ENCODE data around the gene PAK1.
A peak's percentile ranks its signal among the peaks of the same experiment; 100 is the strongest.

PAK1 gene

GRCh38 chr11:77435972-77436371, 37.9 kb downstream of the PAK1 start:
- no peak for DNase-seq

DNA sequence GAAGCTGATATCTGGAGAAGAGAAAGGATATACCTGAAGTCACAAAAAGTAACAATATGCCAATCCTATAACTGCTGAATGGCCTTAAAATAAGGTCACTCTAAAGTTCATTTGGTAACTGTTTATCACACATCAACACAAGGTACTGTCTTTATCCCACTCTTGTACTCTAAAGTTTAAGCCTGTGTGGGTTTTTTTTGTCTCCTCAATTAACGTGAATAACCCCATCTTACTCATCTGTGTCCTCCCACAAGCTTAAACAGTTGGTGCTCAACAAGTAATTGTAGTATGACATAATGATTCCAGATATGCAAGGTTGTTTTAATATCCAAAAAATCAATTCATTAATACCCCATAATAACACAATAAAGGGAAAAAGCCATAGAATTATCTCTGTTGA, 42.1 kb downstream of the PAK1 start:
- DNase-seq, result no peak

DNA sequence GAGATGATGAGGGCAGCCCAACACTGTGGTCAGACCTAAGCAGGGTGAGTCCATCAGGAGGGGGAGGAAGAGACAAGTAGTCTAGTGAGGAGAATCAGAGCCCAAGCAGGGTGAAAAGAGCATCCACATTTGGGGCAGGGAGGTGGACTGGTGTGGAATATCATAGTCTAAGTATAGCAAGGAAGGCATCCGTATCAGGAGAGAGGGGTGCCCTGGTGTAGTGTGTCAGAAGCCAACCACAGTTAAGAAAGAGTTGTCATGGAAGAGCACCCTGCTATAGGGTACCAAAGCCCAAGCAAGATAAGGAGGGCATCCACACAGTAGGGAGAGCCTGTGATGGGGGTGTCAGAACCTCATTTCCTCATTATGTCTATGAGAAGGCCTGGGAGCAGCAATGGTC, 45.3 kb downstream of the PAK1 start:
- no peak for DNase-seq

- DNase-seq, result no peak
Measured at GRCh38 chr11:77425346-77425745, 48.5 kb downstream of the PAK1 start.

DNA sequence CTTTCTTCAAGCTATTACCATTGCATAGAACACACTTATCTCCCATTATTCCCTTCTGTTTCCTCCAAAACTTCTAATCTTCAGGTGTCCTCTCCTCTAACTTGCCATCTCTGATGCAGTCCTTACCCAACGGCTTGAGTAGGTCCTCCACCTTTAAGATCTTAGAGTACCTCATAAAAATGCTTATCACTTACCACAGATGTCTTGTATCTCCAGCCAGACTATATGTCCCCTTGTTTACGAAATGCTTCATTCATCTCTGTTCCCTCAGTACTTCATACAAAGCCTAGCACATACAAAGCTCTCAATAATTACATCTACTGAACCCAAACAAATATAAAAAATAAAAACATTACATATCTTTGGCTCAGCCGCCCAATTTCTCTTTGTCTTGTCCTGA, 49.2 kb downstream of the PAK1 start:
- DNase-seq, result no peak

- DNase-seq, result no peak
Measured at GRCh38 chr11:77423624-77424023, 50.3 kb downstream of the PAK1 start.

DNA sequence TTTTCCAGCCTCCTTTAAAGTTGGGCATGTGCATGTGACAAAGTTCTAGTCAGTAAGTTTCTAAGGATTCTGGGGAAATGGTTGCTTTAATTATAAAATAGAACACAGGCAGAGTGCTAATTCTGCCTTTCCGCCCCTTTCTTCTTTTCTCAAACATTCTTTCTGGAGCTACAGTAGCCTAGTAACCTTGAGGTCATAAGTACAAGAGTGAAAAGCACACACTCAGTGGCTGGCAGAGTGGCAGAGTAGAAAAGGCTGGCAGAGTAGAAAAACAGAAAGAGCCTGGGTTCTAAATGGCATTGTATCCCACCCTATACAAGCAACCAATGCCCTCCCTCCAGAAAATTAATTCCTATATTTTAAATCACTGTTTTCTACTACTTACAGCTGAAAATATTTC, 51.2 kb downstream of the PAK1 start:
- DNase-seq, result no peak

GRCh38 chr11:77421041-77421723, 52.7 kb downstream of the PAK1 start:
- no peak for DNase-seq

- DNase-seq, result no peak
Measured at GRCh38 chr11:77418971-77419597, 54.8 kb downstream of the PAK1 start.

DNA sequence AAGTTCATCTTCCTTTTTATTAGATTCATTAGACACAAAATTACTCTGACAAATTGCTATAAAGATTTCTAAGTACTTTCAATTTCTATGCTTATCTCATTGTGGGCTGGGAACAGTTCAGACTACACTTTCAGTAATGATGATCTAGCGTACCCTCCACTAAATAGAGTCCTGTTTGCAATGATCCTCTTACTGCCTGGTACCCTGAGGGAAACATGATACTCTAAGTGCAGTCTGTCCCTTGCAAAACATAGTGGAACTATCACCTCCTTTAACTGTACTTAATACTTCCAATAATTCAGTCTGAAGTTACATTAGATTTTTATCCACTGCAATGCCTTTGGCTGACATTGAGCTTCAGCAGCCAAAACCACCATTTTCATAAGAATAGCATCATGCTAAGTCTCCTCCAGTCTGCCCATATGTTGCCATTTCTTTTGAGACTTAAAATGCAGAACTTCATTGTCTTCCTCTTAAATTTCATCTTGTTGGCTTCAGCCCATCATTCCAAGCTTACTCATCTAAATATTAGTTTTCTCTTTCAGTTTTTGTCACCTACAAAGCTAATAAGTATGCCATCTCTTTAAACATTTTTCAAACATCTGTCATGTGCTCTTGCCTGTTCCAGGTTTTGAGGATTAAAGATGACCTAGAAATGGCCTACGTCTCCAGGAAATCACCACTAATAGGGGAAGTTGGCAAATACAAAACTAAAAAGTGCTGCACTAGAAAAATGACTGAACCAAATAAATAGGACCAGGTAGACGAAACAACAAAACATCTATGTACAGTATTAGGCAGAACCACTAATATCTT, 55.5 kb downstream of the PAK1 start:
- DNase-seq, result no peak

DNA sequence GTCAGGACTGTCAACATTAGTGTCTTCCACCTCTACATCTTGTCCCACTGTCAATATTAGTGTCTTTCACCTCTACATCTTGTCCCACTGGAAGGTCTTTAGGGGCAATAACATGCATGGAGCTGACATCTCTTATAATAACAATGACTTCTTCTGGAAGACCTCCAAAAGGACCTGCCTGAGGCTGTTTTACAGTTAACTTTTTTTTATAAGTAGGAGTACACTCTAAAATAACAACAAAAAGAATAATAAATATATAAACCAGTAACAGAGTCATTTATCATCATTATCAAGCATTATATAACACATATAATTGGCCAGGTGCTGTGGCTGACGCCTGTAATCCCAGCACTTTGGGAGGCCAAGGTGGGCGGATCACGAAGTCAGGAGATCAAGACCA, 57.5 kb downstream of the PAK1 start:
- no peak for DNase-seq

DNA sequence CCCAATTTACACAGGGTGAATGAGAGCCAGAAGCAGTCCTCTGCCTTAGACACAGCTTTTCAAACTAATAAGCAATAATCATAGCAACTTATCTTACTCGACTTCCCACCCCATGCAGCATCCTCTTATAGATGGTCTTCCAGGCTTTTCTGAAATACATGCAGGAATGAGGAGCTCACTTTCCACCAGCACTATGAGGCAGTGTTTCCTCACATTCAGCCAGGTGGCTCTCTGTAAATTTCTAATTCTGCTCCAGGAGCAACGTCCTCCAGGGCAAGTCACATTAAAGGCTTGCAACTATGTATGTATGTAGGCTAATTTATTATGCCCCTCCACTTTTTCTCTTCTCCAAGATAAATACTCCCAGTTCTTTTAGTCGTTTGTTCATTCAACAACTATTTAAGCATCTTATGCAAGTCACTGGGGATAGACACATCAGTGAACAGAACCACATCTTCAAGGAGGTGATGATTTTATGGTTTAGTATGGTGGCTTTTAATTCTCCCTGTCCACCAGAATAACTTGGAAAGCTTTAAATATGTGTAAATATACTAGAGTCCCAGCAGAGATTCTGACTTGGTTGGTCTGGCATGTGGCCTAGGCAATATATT, 59.9 kb downstream of the PAK1 start:
- DNase-seq, result no peak

GRCh38 chr11:77412814-77413213, 61.1 kb downstream of the PAK1 start:
- DNase-seq, result no peak

GRCh38 chr11:77411717-77412441, 62.0 kb downstream of the PAK1 start:
- DNase-seq, result no peak

GRCh38 chr11:77411137-77411707, 62.7 kb downstream of the PAK1 start:
- DNase-seq, result no peak

GRCh38 chr11:77410076-77410827, 63.6 kb downstream of the PAK1 start:
- no peak for DNase-seq

DNA sequence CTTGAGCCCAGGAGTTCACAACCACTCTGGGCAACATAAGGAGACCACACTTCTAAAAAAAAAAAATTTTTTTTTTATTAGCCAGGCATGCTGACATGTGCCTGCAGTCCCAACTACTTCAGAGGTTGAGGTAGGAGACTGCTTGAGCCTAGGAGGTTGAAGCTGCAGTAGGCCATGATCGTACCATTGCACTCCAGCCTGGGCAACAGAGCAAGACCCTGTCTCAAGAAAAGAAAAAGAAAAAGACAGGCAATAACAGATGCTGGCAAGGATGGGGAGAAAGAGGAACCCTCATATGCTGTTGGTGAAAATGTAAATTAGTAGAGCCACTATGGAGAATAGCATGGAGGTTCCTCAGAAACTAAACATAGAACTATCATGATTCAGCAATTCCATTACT, 64.8 kb downstream of the PAK1 start:
- no peak for DNase-seq

DNA sequence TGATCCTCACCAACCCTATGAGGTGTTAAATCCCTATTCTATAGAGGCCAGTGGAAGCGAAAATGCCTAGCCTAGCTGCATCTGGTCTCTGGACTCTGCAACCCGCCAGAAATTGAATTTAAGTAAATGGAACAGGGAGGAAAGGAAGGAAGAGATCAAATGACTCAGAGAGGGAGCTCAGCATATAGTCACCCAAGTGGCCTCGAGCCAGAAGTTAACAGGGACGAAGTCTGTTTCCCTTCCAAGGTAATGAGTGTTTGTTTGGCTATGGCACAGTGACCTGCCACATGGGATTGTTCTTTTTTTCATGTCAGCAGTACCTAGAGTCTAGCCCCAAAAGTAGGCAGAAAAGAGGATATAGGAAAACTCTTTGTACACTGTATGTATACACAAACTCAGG, 66.3 kb downstream of the PAK1 start:
- DNase-seq, result peak; percentile 79

GRCh38 chr11:77406396-77406795, 67.5 kb downstream of the PAK1 start:
- DNase-seq, result peak; percentile 95

DNA sequence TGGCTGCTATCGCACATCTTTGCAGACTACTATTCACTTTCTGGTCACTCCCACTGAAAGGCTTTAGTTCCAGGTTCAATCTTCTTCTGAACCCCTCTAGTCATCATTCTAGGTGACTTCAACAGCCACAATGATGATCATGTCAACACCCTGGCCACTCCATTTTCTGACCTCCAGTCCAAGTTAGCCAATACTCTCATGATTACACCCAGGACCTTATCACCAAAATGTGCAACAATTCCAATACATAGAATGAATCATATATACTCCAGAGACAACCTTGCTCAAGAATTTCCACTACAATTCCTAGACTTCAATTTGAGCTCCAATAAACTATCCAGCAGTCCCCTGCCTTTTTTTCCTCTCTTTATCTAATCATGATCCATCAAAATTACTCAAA, 70.7 kb downstream of the PAK1 start:
- DNase-seq, result no peak

- DNase-seq, result no peak
Measured at GRCh38 chr11:77402218-77402556, 71.7 kb downstream of the PAK1 start.

Measured in NCI-H1105 treated with DMSO at 0.1 percent for 48 hours (cell line).